Measurements from ENCODE around the gene FLVCR1.

The FLVCR1 gene

DNA sequence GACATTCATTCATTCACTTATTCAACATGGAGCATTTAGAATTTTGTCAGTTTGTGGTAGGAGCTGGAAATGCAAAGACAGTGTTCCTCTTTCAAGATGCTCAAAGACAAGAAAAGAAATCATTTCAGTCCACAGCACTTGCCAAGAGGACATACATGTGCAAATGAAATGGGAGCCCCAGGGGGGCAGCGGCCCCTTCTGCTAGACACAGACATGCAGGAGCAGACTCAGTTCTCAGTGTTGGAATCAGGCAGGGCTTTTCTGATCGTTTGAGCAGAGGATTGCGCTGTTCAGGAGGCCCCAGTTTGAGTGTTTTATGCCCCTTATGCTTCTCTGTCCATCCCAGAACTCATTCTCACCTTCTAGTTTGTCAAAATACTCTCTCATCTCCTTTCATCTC, 56.7 kb downstream of the FLVCR1 start:
- no peak overlapping the region for H2BK5ac ChIP-seq (ENCODE audit: low read depth, low read length, poor library complexity)
- H2BK12ac ChIP-seq (ENCODE audit: low read length), result no peak overlapping the region
- H3K36me3 ChIP-seq (ENCODE audit: control insufficient read depth in 1 of 2, insufficient read depth in 2 of 2, low read length in 2 of 2), result no peaks in the 10 kb centered on the region
- no peak overlapping the region for H2AK5ac ChIP-seq (ENCODE audit: low read length)
- H2AFZ ChIP-seq (ENCODE audit: insufficient read depth, low read length, poor library complexity), result no peak overlapping the region
- no peak overlapping the region for H3K9ac ChIP-seq (ENCODE audit: low read length)
- H3K4me3 ChIP-seq (ENCODE audit: low read depth, low read length), result no peak overlapping the region
- H2BK120ac ChIP-seq (ENCODE audit: insufficient read depth, low read length, poor library complexity), result no peak overlapping the region
- H3K9me3 ChIP-seq (ENCODE audit: insufficient read depth, low read depth, low read length), result peaks cover 2% of the 10 kb centered on the region
- no CpG with 5 or more reads among the region's 3 CpGs for WGBS (ENCODE audit: extremely low coverage, insufficient coverage, insufficient read length)
- DNase-seq, result no peak
- no peaks in the 10 kb centered on the region for H3K79me1 ChIP-seq (ENCODE audit: low read length)
- no peak overlapping the region for H3K23ac ChIP-seq (ENCODE audit: low read length)
- no peaks in the 10 kb centered on the region for H3K79me2 ChIP-seq (ENCODE audit: control insufficient read depth, insufficient read depth, low read length, poor library complexity)
- H3K27me3 ChIP-seq (ENCODE audit: insufficient read depth, low read length), result no peaks in the 10 kb centered on the region
- H4K12ac ChIP-seq (ENCODE audit: low read depth, low read length), result no peak overlapping the region
- no peak overlapping the region for H3K27ac ChIP-seq (ENCODE audit: low read depth, low read length)
- no peak overlapping the region for H4K91ac ChIP-seq (ENCODE audit: low read depth, low read length)
- no peak overlapping the region for H3K4ac ChIP-seq (ENCODE audit: low read depth, low read length)
- no peak overlapping the region for H3K14ac ChIP-seq (ENCODE audit: low read length)
- H4K8ac ChIP-seq (ENCODE audit: low read depth, low read length), result no peak overlapping the region
- peaks cover 7 to 9% of the 10 kb centered on the region in 2 experiments for H3K4me1 ChIP-seq (ENCODE audit: control insufficient read depth in 1 of 2, insufficient read depth in 2 of 2, low read length in 2 of 2)
- no peak overlapping the region for H3K18ac ChIP-seq (ENCODE audit: low read length)
- H3K4me2 ChIP-seq (ENCODE audit: low read length), result no peak overlapping the region

DNA sequence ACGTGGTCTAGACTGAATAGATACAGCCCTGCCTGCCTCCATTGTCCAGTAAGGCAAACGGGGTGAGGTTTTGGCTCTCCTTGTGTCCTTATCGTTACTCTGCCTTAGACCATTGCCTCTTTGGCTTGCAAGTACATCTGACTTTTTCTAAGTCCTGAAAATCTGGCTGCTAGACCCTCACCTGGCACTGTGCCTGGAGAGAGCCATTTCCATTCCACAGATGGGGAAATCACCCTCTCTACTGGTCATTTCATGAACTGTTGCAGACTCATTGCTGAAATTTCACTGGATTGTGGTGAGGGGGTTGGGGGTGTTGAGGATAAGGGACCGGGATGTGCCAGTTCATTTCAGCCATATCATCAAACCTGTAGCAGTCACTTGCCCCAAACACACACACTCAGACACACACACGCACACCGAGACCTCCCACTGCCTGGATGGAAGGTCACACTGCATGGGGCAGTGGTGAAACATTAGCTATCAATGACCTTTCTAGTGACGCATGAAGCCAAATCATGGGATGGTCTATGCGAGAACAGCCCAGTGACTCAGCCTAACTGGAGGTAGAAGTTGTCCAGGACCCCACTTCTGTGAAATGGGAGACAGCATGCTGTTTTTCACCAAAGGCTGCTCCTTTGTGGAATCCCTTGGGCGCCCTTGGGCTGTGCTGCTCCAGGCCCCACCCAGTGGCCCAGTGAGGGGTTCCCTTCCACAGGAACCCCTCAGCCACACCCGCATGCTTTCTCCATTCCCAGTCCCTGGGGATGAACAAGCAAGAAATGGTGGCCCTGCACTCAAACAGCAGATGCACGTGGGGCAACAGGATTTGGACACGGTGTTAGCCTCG, 57.4 kb downstream of the FLVCR1 start:
- no peak overlapping the region for H2BK120ac ChIP-seq (ENCODE audit: insufficient read depth, low read length, poor library complexity)
- H4K91ac ChIP-seq (ENCODE audit: low read depth, low read length), result no peak overlapping the region
- H3K79me1 ChIP-seq (ENCODE audit: low read length), result no peaks in the 10 kb centered on the region
- H2BK5ac ChIP-seq (ENCODE audit: low read depth, low read length, poor library complexity), result no peak overlapping the region
- no peak overlapping the region for H3K27ac ChIP-seq (ENCODE audit: low read depth, low read length)
- no peak overlapping the region for H4K12ac ChIP-seq (ENCODE audit: low read depth, low read length)
- no peak overlapping the region for H3K18ac ChIP-seq (ENCODE audit: low read length)
- no peak overlapping the region for H3K9ac ChIP-seq (ENCODE audit: low read length)
- H3K4ac ChIP-seq (ENCODE audit: low read depth, low read length), result no peak overlapping the region
- H3K9me3 ChIP-seq (ENCODE audit: insufficient read depth, low read depth, low read length), result peaks cover 2% of the 10 kb centered on the region
- H2AK5ac ChIP-seq (ENCODE audit: low read length), result no peak overlapping the region
- H3K4me2 ChIP-seq (ENCODE audit: low read length), result no peak overlapping the region
- peak in 1 of 2 donors; percentile 6 for DNase-seq
- H2AFZ ChIP-seq (ENCODE audit: insufficient read depth, low read length, poor library complexity), result no peak overlapping the region
- no peak overlapping the region for H2BK12ac ChIP-seq (ENCODE audit: low read length)
- H3K27me3 ChIP-seq (ENCODE audit: insufficient read depth, low read length), result no peaks in the 10 kb centered on the region
- no CpG with 5 or more reads among the region's 13 CpGs for WGBS (ENCODE audit: extremely low coverage, insufficient coverage, insufficient read length)
- H3K4me3 ChIP-seq (ENCODE audit: low read depth, low read length), result no peak overlapping the region
- H4K8ac ChIP-seq (ENCODE audit: low read depth, low read length), result no peak overlapping the region
- no peak overlapping the region for H3K14ac ChIP-seq (ENCODE audit: low read length)
- H3K79me2 ChIP-seq (ENCODE audit: control insufficient read depth, insufficient read depth, low read length, poor library complexity), result no peaks in the 10 kb centered on the region
- no peaks in the 10 kb centered on the region for H3K36me3 ChIP-seq (ENCODE audit: control insufficient read depth in 1 of 2, insufficient read depth in 2 of 2, low read length in 2 of 2)
- H3K23ac ChIP-seq (ENCODE audit: low read length), result peak overlapping the region; percentile 62
- peaks cover 7 to 9% of the 10 kb centered on the region in 2 experiments for H3K4me1 ChIP-seq (ENCODE audit: control insufficient read depth in 1 of 2, insufficient read depth in 2 of 2, low read length in 2 of 2)

DNA sequence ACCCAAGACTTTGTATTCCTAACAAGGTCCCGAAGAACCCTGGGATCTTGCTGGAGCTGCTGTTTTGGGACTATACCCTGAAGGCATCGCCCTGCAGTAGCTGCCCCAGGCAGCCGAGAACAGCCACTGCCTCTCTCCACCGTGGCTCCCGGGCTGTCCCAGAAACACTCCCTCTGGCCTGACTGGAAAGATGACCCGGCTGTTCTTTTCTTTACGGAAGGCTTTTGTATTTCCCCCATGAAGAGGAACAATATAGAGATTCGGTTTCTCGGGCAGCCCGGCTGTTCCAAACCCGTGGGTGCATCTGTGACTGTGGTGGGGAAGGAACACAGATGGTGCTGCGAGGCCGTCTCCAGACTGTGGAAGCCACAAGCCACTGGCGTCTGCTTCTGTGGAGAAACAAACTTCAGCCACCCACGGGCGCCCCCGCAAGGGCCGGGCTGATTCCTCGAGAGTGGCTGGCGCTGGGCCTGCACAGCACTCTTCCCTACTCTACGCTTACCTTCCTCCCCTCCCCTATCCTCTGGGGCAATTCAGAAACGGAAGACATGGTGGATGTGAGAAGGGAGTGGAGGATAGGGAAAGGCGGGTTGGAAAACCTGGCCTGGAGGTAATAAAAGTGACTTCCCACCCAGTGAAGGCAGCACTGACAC, 58.5 kb downstream of the FLVCR1 start:
- no peak overlapping the region for H2BK12ac ChIP-seq (ENCODE audit: low read length)
- peak overlapping the region; percentile 34 for H2BK120ac ChIP-seq (ENCODE audit: insufficient read depth, low read length, poor library complexity)
- H3K4me1 ChIP-seq (ENCODE audit: control insufficient read depth in 1 of 2, insufficient read depth in 2 of 2, low read length in 2 of 2), result peaks cover 7 to 9% of the 10 kb centered on the region in 2 experiments
- peak overlapping the region; percentile 11 for H3K4me2 ChIP-seq (ENCODE audit: low read length)
- H3K9me3 ChIP-seq (ENCODE audit: insufficient read depth, low read depth, low read length), result peaks cover 2% of the 10 kb centered on the region
- H3K79me1 ChIP-seq (ENCODE audit: low read length), result no peaks in the 10 kb centered on the region
- peak overlapping the region; percentile 68 for H4K12ac ChIP-seq (ENCODE audit: low read depth, low read length)
- H3K4me3 ChIP-seq (ENCODE audit: low read depth, low read length), result no peak overlapping the region
- peak overlapping the region; percentile 22 for H3K4ac ChIP-seq (ENCODE audit: low read depth, low read length)
- peak overlapping the region; percentile 58 for H3K18ac ChIP-seq (ENCODE audit: low read length)
- peak overlapping the region; percentile 64 for H4K8ac ChIP-seq (ENCODE audit: low read depth, low read length)
- H3K36me3 ChIP-seq (ENCODE audit: control insufficient read depth in 1 of 2, insufficient read depth in 2 of 2, low read length in 2 of 2), result no peaks in the 10 kb centered on the region
- no peak overlapping the region for H3K23ac ChIP-seq (ENCODE audit: low read length)
- no peak overlapping the region for H3K14ac ChIP-seq (ENCODE audit: low read length)
- H2BK5ac ChIP-seq (ENCODE audit: low read depth, low read length, poor library complexity), result no peak overlapping the region
- no peak overlapping the region for H3K9ac ChIP-seq (ENCODE audit: low read length)
- peak overlapping the region; percentile 72 for H2AFZ ChIP-seq (ENCODE audit: insufficient read depth, low read length, poor library complexity)
- no peaks in the 10 kb centered on the region for H3K79me2 ChIP-seq (ENCODE audit: control insufficient read depth, insufficient read depth, low read length, poor library complexity)
- H3K27ac ChIP-seq (ENCODE audit: low read depth, low read length), result no peak overlapping the region
- DNase-seq, result peak in 1 of 2 donors; percentile 29
- H4K91ac ChIP-seq (ENCODE audit: low read depth, low read length), result no peak overlapping the region
- no peak overlapping the region for H2AK5ac ChIP-seq (ENCODE audit: low read length)
- WGBS (ENCODE audit: extremely low coverage, insufficient coverage, insufficient read length), result no CpG with 5 or more reads among the region's 23 CpGs
- H3K27me3 ChIP-seq (ENCODE audit: insufficient read depth, low read length), result no peaks in the 10 kb centered on the region

DNA sequence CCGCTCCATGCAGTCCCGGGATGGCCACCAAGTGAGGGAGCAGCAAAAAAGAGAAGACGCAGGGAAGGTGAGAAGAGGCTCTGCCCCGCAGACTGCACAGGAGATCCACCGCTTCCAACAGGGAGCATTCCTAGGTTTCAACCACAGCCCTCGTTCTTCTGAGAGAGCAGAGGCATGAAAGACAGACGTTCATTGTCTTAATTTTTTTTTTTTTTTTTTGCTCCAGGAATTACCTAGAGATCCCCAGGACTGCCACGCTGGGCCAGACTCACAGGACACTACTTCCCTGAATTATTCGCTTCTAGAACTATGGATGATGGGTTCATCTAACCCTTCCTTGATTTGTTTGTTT, 59.0 kb downstream of the FLVCR1 start:
- Histone ChIP-seq H3K9me3 (ENCODE audit: insufficient read depth, low read depth, low read length) (peaks cover 2% of the 10 kb centered on the region), H2BK120ac (ENCODE audit: insufficient read depth, low read length, poor library complexity) (no peak overlapping the region), H2AFZ (ENCODE audit: insufficient read depth, low read length, poor library complexity) (peak overlapping the region; percentile 72), H3K9ac (ENCODE audit: low read length) (no peak overlapping the region), H3K79me1 (ENCODE audit: low read length) (no peaks in the 10 kb centered on the region), H4K8ac (ENCODE audit: low read depth, low read length) (peak overlapping the region; percentile 14), H4K91ac (ENCODE audit: low read depth, low read length) (no peak overlapping the region), H3K18ac (ENCODE audit: low read length) (no peak overlapping the region), H4K12ac (ENCODE audit: low read depth, low read length) (no peak overlapping the region), H2BK5ac (ENCODE audit: low read depth, low read length, poor library complexity) (no peak overlapping the region), H3K23ac (ENCODE audit: low read length) (no peak overlapping the region), H3K4me1 (ENCODE audit: control insufficient read depth in 1 of 2, insufficient read depth in 2 of 2, low read length in 2 of 2) (peaks cover 7 to 9% of the 10 kb centered on the region in 2 experiments), H3K4ac (ENCODE audit: low read depth, low read length) (no peak overlapping the region), H3K27me3 (ENCODE audit: insufficient read depth, low read length) (no peaks in the 10 kb centered on the region), H3K79me2 (ENCODE audit: control insufficient read depth, insufficient read depth, low read length, poor library complexity) (no peaks in the 10 kb centered on the region), H2BK12ac (ENCODE audit: low read length) (no peak overlapping the region), H3K14ac (ENCODE audit: low read length) (no peak overlapping the region), H3K36me3 (ENCODE audit: control insufficient read depth in 1 of 2, insufficient read depth in 2 of 2, low read length in 2 of 2) (no peaks in the 10 kb centered on the region), H2AK5ac (ENCODE audit: low read length) (no peak overlapping the region), H3K4me2 (ENCODE audit: low read length) (peak overlapping the region; percentile 11), H3K4me3 (ENCODE audit: low read depth, low read length) (no peak overlapping the region), H3K27ac (ENCODE audit: low read depth, low read length) (no peak overlapping the region)
- WGBS (ENCODE audit: extremely low coverage, insufficient coverage, insufficient read length), result no CpG with 5 or more reads among the region's 9 CpGs
- no peak for DNase-seq

Data from trophoblast cell (in vitro differentiated cells and primary cell).